Aortic smooth muscle cell (primary cell): ENCODE data around the gene TEPSIN. TPM values are rescaled to one million over a fixed set of nuclear protein-coding genes. Genes with fewer than 3 reads are reported as not detected.

Experiments
- total RNA-seq: library from RNA; depleted of rRNA; stranded (reverse); fragments of >200 nt; gene quantifications from 2 replicates; pipeline ENCODE4 v1.2.3, GENCODE V29; 2014

Gene TEPSIN
- total RNA-seq, result 7.9 and 8.8 TPM in 2 replicates

GRCh38 chr17:81238815-81239713 lies at the start of gene TEPSIN, which contains the start of gene NDUFAF8:
TEPSIN (minus strand) TSS chr17:81239055; CDS start chr17:81239033, 22 bp downstream.
NDUFAF8 (plus strand) TSS chr17:81239318; CDS start chr17:81239364, 46 bp downstream.

GRCh38 chr17:81222906-81223761 lies 15.7 kb downstream of the TEPSIN start, which contains the start of gene CEP131:
CEP131 (minus strand) TSS chr17:81222965; CDS start chr17:81220056, 2,909 bp downstream.

Other genes starting within 250 kb of the TEPSIN start
- 14.0 and 15.7 TPM in 2 replicates for gene CHMP6, start 247.2 kb downstream of the TEPSIN start, total RNA-seq
- 5.8 and 10.4 TPM in 2 replicates for gene BAIAP2, start 203.9 kb downstream of the TEPSIN start, total RNA-seq
- gene PVALEF, start 73.5 kb downstream of the TEPSIN start, total RNA-seq, result not detected in 2 replicates
- 1.3 and 3.0 TPM in 2 replicates for gene AATK, start 72.8 kb downstream of the TEPSIN start, total RNA-seq
- gene CEP131, start 16.1 kb downstream of the TEPSIN start, total RNA-seq, result 7.9 and 13.2 TPM in 2 replicates
- gene NDUFAF8, start 263 bp upstream of the TEPSIN start, total RNA-seq, result 43.6 and 57.1 TPM in 2 replicates
- gene SLC38A10, start 56.3 kb upstream of the TEPSIN start, total RNA-seq, result 63.9 and 79.1 TPM in 2 replicates
- gene BAHCC1, start 156.4 kb upstream of the TEPSIN start, total RNA-seq, result 5.7 and 10.4 TPM in 2 replicates